Right ventricle myocardium superior (tissue), 1 donor: ENCODE results near the gene HNF1A. TPM values are rescaled to one million over a fixed set of nuclear protein-coding genes. Genes with fewer than 3 reads are reported as not detected.
"Not testable (repeated sequence)": the region's sequence is repeated elsewhere in the genome, so short reads cannot be mapped to it uniquely, and the experiment has no call there.

Experiments
- ATAC-seq: fragments of 200-7000 bp; cut with Tn5 transposase; one replicate; pipeline ENCODE4 v1.9.1; 2020; ENCODE audit warnings: mild to moderate bottlenecking; ENCODE audit not compliant: poor library complexity
- DNase-seq: peaks from one replicate; pipeline ENCODE4 v3.0.0-alpha.2; 2020
- intact Hi-C: fragments of 100-400 bp; cut with DNase I; formaldehyde crosslinking; loops from one replicate; pipeline ENCODE4 v1.11.2; 2022
- long read RNA-seq: library from polyadenylated mRNA; unstranded; transcript quantifications from one replicate; pipeline ENCODE4 v2.0.0, GENCODE V29; 2021
- total RNA-seq: library from RNA; stranded (reverse); fragmentation: NEBNext Ultra II Directional; extraction: Animal tissue kit (Norgen Biotek cat#: 25700); gene quantifications from one replicate; pipeline ENCODE4 v1.2.1, GENCODE V29; 2021
- donor health status: DM: no; HTN: yes; CAD: no; lungs with severe emphysema.

HNF1A gene
- not detected for total RNA-seq
- long read RNA-seq = 0 reads

GRCh38 chr12:120978296-120979219, at the start of gene HNF1A:
Gene HNF1A (plus strand): TSS chr12:120978543. CDS start chr12:120978769, 226 bp downstream.
- ATAC-seq = peak; percentile 18
- intact Hi-C loops = no loop called here
- no peak for DNase-seq

GRCh38 chr12:120928864-120929652, 49.3 kb upstream of the HNF1A start:
- DNase-seq (no peak), ATAC-seq (no peak)
- intact Hi-C loops = no loop called here

- intact Hi-C loops = no loop called here
- no peak for DNase-seq
- no peak for ATAC-seq
Observed at GRCh38 chr12:120930032-120930431, 48.3 kb upstream of the HNF1A start.

- DNase-seq = no peak
- intact Hi-C loops = no loop called here
- ATAC-seq = no peak
Observed at GRCh38 chr12:120932058-120932457, 46.3 kb upstream of the HNF1A start.

- DNase-seq (no peak), ATAC-seq (no peak)
- intact Hi-C loops = no loop called here
Observed at GRCh38 chr12:120932956-120933526, 45.3 kb upstream of the HNF1A start.

- ATAC-seq = no peak
Observed at GRCh38 chr12:120933786-120934185, 44.6 kb upstream of the HNF1A start.

GRCh38 chr12:120936197-120936596, 42.1 kb upstream of the HNF1A start:
- peak; percentile 68 for ATAC-seq
- DNase-seq = no peak
- intact Hi-C loops = no loop called here

More at GRCh38 chr12:120933786-120934185, 44.6 kb upstream of the HNF1A start:
- intact Hi-C loops = no loop called here
- no peak for DNase-seq

- intact Hi-C loops = no loop called here
- DNase-seq = no peak
- ATAC-seq = no peak
Observed at GRCh38 chr12:120938496-120938895, 39.8 kb upstream of the HNF1A start.

GRCh38 chr12:120939523-120939922, 38.8 kb upstream of the HNF1A start:
- intact Hi-C loops = no loop called here
- peak; percentile 44 for DNase-seq
- ATAC-seq = peak; percentile 63

- intact Hi-C loops = no loop called here
- ATAC-seq (peak; percentile 30), DNase-seq (no peak)
Observed at GRCh38 chr12:120940006-120940405, 38.3 kb upstream of the HNF1A start.

- DNase-seq (no peak), ATAC-seq (no peak)
- intact Hi-C loops = no loop called here
Observed at GRCh38 chr12:120940799-120941198, 37.5 kb upstream of the HNF1A start.

- ATAC-seq = no peak
- no peak for DNase-seq
- intact Hi-C loops = no loop called here
Observed at GRCh38 chr12:120941412-120941811, 36.9 kb upstream of the HNF1A start.

GRCh38 chr12:120941846-120942405, 36.4 kb upstream of the HNF1A start:
- DNase-seq (no peak), ATAC-seq (no peak)
- intact Hi-C loops = no loop called here

- intact Hi-C loops = no loop called here
- no peak for ATAC-seq
- no peak for DNase-seq
Observed at GRCh38 chr12:120943482-120943881, 34.9 kb upstream of the HNF1A start.

GRCh38 chr12:120944645-120945217, 33.6 kb upstream of the HNF1A start:
- DNase-seq (peak; percentile 65), ATAC-seq (peak; percentile 56)
- intact Hi-C loops = no loop called here

- ATAC-seq, intact Hi-C loops: not testable (repeated sequence)
Observed at GRCh38 chr12:120945516-120945915, 32.8 kb upstream of the HNF1A start.

GRCh38 chr12:120950260-120950799, 28.0 kb upstream of the HNF1A start:
- ATAC-seq, intact Hi-C loops, DNase-seq: not testable (repeated sequence)

More at GRCh38 chr12:120945516-120945915, 32.8 kb upstream of the HNF1A start:
- not testable (repeated sequence) for DNase-seq

- intact Hi-C loops = no loop called here
- DNase-seq (no peak), ATAC-seq (no peak)
Observed at GRCh38 chr12:120950807-120951206, 27.5 kb upstream of the HNF1A start.
